ENCODE data around the gene C10orf90. TPM values are rescaled to one million over a fixed set of nuclear protein-coding genes. Genes with fewer than 3 reads are reported as not detected.

C10orf90 gene
- total RNA-seq, 2 experiments from 2014 or later: not detected

- POLR2A ChIA-PET: no interaction called here
- intact Hi-C loops (cut with DNase I, micrococcal nuclease): no loop called here
- no peak for ATAC-seq (ENCODE audit: poor library complexity)
- no peaks in the 10 kb centered on the region for H3K27me3 ChIP-seq (ENCODE audit: control insufficient read depth in 1 of 2, insufficient read depth in 2 of 2, low read length in 2 of 2)
- Mint-ChIP-seq H3K4me1 (ENCODE audit: low read depth) (no peaks in the 10 kb centered on the region), H3K9me3 (no peaks in the 10 kb centered on the region), H3K27me3 (peaks cover 16% of the 10 kb centered on the region), H3K27ac (no peak overlapping the region), H3K4me3 (no peak overlapping the region), H3K36me3 (ENCODE audit: low read depth) (no peaks in the 10 kb centered on the region)
- no peak for TF ChIP-seq CTCF (IDR thresholded peaks at IDR 0.05)
- H3K4me3 ChIP-seq (ENCODE audit: low read length): no peak overlapping the region
- H3K27ac ChIP-seq (ENCODE audit: low read depth in 1 of 2, low read length in 2 of 2): no peak overlapping the region
- no peaks in the 10 kb centered on the region for H3K9me3 ChIP-seq (ENCODE audit: control insufficient read depth in 1 of 2, insufficient read depth in 1 of 2, low read length in 2 of 2)
- DNase-seq: no peak
- H3K4me1 ChIP-seq (ENCODE audit: insufficient read depth, low read length): no peaks in the 10 kb centered on the region
- H3K36me3 ChIP-seq (ENCODE audit: insufficient read depth, low read length): no peaks in the 10 kb centered on the region
- CTCF ChIA-PET: no interaction called here
Observed at GRCh38 chr10:126438407-126438783, 232.1 kb downstream of the C10orf90 start.

GRCh38 chr10:126437635-126438406 lies 232.7 kb downstream of the C10orf90 start:
- no peak for DNase-seq
- Mint-ChIP-seq H3K4me3 (no peak overlapping the region), H3K27me3 (peaks cover 16% of the 10 kb centered on the region), H3K9me3 (no peaks in the 10 kb centered on the region), H3K27ac (no peak overlapping the region), H3K36me3 (ENCODE audit: low read depth) (no peaks in the 10 kb centered on the region), H3K4me1 (ENCODE audit: low read depth) (no peaks in the 10 kb centered on the region)
- no peak for ATAC-seq (ENCODE audit: poor library complexity)
- no peak for TF ChIP-seq CTCF (IDR thresholded peaks at IDR 0.05)
- ChIA-PET POLR2A (no interaction called here), CTCF (no interaction called here)
- no peak overlapping the region for H3K27ac ChIP-seq (ENCODE audit: low read depth in 1 of 2, low read length in 2 of 2)
- peaks cover 3% of the 10 kb centered on the region for H3K4me1 ChIP-seq (ENCODE audit: insufficient read depth, low read length)
- H3K9me3 ChIP-seq (ENCODE audit: control insufficient read depth in 1 of 2, insufficient read depth in 1 of 2, low read length in 2 of 2): no peaks in the 10 kb centered on the region
- no peak overlapping the region for H3K4me3 ChIP-seq (ENCODE audit: low read length)
- no peaks in the 10 kb centered on the region for H3K27me3 ChIP-seq (ENCODE audit: control insufficient read depth in 1 of 2, insufficient read depth in 2 of 2, low read length in 2 of 2)
- intact Hi-C loops (cut with DNase I, micrococcal nuclease): no loop called here
- no peaks in the 10 kb centered on the region for H3K36me3 ChIP-seq (ENCODE audit: insufficient read depth, low read length)

GRCh38 chr10:126434235-126434634 lies 236.3 kb downstream of the C10orf90 start:
- Mint-ChIP-seq H3K9me3 (no peaks in the 10 kb centered on the region), H3K4me1 (ENCODE audit: low read depth) (no peaks in the 10 kb centered on the region), H3K36me3 (ENCODE audit: low read depth) (no peaks in the 10 kb centered on the region), H3K27me3 (peaks cover 10% of the 10 kb centered on the region), H3K4me3 (no peak overlapping the region), H3K27ac (no peak overlapping the region)
- no peak for TF ChIP-seq CTCF (IDR thresholded peaks at IDR 0.05)
- peaks cover 0 to 4% of the 10 kb centered on the region in 2 experiments for H3K9me3 ChIP-seq (ENCODE audit: control insufficient read depth in 1 of 2, insufficient read depth in 1 of 2, low read length in 2 of 2)
- H3K36me3 ChIP-seq (ENCODE audit: insufficient read depth, low read length): no peaks in the 10 kb centered on the region
- POLR2A ChIA-PET: no interaction called here
- DNase-seq: no peak
- H3K27me3 ChIP-seq (ENCODE audit: control insufficient read depth in 1 of 2, insufficient read depth in 2 of 2, low read length in 2 of 2): no peaks in the 10 kb centered on the region
- no peak overlapping the region for H3K4me3 ChIP-seq (ENCODE audit: low read length)
- CTCF ChIA-PET: no interaction called here
- no peak overlapping the region for H3K27ac ChIP-seq (ENCODE audit: low read depth in 1 of 2, low read length in 2 of 2)
- intact Hi-C loops (cut with DNase I, micrococcal nuclease): no loop called here
- peaks cover 6% of the 10 kb centered on the region for H3K4me1 ChIP-seq (ENCODE audit: insufficient read depth, low read length)
- ATAC-seq (ENCODE audit: poor library complexity): no peak
